NAMALWA (cell line): ENCODE results near the gene CIDEC.
A peak's percentile ranks its signal among the peaks of the same experiment; 100 is the strongest.

ENCODE experiments used
- DNase-seq: peaks from one replicate; pipeline ENCODE4 v3.0.0-alpha.2; 2015; ENCODE audit warnings: low spot score

The CIDEC gene

DNA sequence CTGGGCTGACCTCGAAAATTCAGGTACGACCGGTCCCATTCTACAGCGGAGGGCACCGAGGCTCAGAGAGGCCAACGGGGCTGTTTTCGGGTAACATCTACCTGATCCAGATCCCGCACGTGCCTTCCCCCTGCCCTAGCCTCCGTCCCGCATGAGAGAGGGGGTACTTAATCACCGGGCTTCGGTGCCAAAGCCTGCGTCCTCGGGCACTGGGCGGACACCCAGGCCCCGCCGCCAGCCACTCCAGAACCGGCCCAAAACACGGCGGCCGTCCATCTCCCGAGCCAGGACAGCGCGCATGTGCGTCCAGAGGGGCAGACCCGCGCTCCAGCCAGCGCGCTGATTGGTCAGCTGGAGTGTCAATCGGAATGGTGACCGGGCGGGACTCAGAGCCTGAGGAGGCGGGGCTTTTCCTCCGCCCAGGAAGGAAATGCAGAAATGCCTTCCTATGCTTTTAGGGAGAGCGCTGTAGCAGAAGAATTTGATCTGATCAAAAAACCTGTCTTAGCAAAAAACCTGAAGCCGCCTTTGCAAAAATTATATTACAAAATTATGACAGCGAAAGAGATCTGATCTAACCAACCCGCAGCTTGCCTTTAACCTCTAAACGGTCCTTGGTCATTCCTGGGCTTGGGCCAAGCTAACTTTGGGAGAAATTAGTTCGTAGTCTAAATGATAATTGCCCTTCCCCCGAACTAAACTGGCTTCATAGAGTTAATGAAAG lies 36.2 kb downstream of the CIDEC start, which contains the start of gene RPUSD3:
Gene RPUSD3 (minus strand): TSS at position 294 of the 724 bp plus-strand sequence. CDS start 18 bp downstream, at position 276.
- peak; percentile 95 for DNase-seq

DNA sequence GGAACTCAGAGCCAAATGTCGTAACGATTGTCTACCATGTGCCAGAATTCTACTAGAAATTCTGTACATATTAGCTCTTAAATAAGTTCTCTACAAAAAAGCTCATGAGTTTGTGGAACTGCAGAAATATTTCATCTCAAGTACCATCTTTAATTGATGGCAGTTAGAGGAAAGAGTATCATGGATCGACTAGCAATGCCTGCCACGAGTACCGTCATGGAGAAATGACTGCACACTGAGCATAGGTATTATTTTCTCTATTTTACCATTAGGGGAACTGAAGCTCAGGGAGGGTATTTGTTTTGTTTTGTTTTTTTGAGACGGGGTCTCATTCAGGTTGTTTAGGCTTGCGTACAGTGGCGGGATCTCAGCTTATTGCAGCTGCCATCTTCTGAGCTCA lies 39.0 kb downstream of the CIDEC start:
- DNase-seq, result no peak

DNA sequence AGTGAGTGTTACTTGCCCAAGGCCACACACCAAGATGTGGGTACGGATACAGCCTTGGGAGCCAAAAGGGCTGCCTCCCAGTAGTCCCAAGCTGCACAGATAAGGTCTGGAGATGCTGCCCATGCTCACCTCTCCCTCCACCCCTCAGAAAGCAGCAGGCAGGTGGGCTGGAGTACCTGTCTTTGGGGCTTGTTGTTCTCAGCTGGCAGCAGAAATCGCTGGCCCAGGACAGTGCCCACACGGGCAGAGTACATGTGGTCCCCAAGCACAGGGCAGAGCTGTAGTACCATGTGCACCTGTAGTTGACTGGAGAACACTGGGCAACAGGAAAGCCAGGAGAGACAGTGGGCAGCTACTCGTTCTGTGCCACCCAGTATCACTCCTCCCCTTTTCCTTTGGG lies 41.2 kb downstream of the CIDEC start:
- no peak for DNase-seq

DNA sequence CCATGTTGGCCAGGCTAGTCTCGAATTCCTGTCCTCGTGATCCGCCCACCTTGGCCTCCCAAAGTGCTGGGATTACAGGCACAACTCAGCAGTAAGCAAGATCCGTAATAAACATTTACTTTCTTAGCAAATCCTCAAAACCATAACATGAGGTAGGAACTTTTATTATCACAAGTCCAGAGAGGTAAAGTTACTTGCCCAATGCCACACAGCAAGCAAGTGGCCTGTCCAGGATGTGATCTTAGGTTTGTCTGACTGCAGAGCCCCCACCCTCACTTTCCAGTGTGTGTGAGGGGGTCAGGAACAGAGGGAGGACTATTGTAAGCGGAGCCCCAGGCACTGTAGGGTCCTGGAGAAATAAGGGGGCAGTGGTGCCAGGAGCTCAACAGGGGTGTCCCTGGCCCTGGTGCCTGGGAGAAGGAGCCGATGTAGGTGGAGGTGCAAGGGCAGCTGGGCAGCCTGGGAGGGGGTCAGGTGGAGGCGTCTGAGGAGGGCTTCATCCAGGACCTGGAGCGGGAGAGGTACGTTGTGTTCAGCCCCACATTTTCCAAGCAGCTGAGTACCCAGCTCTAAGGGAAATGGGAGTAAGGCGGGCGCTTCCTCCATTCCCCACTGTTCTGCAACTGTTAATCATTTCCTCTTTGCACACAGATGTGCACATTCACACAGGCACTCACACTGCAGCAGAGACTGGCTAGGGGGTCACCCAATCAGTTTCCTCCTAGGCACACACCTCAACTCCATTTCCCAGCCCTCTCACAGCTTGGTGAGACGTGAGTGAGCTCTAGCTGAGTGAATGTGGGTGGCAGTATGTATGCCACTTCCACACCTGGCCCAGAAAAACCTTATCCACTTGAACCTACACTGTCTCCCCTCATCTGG lies 42.1 kb downstream of the CIDEC start:
- DNase-seq, result no peak

DNA sequence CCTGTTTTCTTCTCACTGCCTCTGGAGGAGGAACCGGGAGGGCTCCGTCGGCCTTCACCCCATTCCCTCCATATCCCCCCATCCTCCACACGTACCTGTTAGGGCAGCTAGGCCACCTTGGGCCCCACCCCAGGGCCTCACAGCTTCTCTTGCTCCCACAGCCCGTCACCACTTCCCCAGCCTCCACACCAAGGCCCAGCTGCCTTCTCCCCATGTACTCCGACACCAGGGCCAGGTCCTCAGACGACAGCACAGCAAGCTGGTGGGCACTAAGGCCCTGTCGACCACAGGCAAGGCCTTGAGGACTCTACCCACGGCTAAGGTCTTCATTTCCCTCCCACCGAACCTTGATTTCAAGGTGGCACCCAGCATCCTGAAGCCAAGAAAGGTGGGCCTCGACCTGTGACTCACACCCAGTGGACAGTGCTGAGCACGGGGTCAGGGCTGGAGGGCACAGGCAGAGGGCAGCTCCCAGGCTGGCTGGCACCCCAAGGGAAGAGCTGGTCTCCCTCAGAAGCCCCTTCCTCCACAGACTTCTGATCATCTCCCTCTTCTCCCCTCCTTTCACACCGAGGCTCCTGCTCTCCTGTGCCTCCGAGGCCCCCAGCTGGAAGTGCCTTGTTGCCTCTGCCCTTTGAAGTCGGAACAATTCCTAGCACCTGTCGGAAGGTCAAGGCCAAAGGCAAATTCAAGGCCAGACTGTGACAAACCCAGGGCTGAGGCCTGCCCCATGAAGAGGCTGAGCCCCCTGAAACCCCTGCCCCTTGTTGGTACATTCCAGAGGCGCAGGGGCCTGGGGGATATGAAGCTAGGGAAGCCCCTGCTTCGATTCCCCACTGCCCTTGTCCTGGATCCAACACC lies 45.3 kb downstream of the CIDEC start:
- no peak for DNase-seq

DNA sequence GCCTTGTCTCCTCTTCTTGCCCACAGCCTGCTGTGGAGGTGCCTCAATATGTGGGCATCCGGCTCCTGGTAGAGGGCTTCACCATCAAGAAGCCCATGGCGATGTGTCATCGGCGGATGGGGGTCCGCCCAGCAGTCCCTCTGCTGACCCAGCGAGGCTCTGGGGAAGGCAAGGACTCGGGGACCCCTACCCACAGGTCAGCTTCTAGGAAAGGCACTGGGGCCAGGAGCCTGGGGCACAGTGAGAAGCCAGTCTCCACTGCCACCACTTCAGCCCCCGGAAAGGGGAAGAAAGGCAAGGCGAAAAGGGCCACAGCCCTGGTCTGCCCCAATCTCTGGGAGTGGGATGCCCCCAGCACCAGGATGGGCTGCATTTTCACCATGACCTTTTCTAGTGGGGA lies 47.0 kb downstream of the CIDEC start:
- no peak for DNase-seq

DNA sequence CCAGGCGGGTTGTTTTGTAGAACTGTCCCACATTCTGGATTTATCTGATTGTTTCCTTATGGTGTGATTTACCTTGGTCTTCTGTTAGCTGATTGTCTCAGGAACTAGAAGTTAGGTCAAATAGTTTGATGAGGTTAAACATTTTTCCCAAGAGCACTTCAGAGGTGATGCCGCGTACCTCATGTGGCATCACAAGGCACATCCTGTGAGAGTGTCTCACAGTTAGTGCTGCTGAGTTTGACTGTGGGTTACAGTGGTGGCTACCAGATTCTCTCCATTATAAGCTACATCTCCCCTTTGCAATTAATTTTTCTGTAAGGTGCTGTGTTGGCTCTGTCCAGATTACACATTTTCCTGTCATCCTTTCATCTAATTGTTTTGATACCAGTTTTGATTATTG lies 48.8 kb downstream of the CIDEC start:
- no peak for DNase-seq

DNA sequence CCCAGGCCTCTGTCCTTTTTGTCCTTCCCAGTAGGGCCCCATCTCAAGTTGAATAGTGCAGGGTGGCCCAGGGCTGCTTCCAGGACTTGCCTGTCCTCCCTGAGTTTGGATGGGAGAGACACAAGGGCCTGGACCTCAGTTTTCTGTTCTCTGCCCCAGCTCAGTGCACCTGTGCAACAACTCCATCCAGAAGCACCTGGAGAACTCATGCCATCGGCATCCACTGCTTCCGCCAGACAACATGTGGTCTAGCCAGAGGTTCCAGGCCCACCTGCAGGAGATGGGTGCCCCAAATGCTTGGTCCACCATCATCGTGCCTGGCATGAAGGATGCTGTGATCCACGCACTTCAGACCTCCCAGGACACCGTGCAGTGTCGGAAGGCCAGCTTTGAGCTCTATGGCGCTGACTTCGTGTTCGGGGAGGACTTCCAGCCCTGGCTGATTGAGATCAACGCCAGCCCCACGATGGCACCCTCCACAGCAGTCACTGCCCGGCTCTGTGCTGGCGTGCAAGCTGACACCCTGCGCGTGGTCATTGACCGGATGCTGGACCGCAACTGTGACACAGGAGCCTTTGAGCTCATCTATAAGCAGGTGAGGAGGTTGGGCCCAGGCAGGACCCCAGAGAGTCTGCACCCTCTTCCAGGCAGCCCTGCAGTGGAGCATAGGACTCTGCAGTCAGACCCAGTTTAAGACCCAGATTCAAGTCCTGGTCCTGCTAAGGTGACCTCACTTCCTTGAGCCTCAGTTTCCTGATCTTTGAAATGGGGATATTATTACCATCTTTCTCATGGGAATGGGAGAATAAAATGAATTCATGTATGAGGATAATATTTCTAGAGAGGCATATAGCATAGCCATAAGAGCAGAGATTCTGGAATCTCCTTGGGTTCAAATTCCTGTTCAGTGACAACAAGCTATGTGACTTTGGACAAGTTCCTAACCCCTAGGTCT lies 51.0 kb downstream of the CIDEC start:
- DNase-seq, result no peak

DNA sequence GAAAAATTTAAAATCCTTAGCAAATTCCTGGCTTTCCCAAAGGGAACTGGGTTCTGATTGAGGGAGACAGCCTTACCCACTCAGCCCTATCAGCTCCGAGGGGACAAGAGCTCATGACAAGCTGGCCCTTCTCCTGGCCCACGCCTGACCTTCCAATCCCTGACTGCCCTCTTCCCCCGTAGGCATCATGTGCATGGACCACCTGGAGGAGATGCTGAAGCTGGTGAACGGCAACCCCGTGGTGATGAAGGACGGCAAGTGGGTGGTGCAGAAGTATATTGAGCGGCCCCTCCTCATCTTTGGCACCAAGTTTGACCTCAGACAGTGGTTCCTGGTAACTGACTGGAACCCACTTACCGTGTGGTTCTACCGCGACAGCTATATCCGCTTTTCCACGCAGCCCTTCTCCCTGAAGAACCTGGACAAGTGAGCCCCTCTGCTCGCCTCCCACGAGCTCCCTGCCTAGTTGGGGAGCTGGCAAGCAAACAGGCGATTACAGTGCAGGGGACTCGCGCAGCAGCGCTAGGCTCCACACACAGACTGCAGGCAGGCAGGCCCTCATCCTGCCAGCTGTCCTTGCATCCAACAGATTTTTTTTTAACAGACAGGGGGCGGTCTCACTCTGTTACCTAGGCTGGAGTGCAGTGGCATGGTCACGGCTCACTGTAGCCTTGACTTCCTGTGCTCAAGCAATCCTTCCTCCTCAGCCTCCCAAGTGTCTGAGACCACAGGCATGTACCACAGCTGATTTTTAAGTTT lies 53.1 kb downstream of the CIDEC start:
- peak; percentile 72 for DNase-seq

DNA sequence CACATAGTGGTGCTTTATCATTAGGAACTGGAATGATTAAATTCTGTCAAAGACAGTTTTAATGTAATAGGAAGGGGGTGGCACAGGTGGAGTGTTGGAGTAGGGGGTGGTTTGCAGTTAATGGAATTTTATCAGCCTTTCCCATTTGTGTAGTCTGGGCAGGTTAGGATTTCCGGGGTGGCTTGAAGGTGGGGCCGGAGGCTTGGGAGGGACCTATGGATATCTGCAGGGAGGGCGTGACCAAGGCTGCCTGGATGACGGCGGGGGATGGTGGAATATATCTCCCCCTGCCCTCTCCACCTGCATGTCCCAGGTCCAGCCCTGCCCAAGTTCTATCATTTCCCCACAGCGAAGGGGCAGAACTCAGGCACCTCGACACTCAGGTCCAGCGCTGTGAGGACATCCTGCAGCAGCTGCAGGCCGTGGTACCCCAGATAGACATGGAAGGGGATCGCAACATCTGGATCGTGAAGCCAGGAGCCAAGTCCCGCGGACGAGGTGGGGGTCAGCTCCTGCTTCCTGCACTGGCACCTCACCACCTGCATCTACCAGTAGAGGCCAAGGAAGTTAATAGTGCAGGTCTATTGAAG lies 54.5 kb downstream of the CIDEC start:
- DNase-seq, result no peak

DNA sequence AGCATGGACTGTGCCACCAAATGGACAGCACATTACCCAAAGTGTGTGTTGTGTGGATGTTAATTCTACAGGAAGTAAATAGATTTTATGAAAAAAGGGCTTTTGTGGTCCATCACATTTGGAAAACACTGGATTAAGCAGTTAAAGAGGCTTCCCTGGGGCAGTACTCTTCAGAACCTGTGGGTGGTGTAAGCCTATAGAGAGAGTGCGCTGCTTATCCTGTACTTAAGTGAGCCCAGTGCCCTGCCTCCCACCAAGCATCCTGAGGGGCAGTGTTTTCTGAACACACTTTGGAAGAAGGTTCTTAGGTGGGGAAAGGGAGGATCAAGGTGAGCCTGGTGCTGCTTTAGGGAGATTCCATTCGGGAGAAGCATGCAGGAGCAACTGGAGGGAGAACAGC lies 59.1 kb downstream of the CIDEC start:
- peak; percentile 38 for DNase-seq

DNA sequence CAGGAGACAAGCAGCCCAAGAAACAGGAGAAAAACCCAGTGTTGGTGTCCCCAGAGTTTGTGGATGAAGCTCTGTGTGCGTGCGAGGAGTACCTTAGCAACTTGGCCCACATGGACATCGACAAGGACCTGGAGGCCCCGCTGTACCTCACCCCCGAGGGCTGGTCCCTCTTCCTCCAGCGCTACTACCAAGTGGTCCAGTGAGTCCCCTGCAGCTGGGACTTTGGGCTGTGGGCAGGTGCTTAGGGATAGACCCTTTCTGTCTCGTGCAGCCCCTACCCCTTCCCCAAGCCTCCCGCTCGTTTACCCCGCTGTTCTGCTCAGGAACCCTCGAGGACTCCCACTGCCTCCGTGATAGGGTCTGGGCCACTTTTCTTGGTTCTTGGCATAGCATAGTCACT lies 59.5 kb downstream of the CIDEC start:
- DNase-seq, result no peak

DNA sequence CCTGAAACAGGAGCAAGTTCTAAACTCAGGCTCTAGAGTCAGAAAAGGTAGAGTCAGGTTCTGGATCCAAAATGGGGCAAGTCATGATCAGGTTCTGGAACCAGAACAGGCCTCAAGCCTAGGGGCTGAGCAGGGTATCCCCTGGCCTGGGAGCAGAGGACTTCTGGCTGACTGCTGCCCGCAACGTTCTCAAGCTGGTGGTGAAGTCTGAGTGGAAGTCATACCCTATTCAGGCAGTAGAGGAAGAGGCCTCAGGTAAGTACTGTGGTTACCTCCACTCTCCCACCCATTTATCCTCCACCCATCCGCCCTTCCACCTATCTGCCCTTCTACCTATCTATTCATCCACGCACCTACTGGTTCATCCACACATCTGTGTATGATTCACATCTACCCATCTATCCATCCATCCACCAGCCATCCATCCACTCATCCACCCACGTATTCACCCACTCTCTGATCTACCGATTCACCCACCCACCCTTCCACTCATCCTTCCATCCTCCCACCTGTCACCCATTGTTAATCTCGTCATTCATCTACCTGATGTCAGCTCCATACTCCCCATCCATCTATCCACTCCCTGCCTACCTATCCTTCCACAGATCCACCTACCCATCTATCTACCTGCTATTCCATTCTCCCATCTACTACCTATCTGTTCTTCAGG lies 61.3 kb downstream of the CIDEC start:
- DNase-seq, result no peak

DNA sequence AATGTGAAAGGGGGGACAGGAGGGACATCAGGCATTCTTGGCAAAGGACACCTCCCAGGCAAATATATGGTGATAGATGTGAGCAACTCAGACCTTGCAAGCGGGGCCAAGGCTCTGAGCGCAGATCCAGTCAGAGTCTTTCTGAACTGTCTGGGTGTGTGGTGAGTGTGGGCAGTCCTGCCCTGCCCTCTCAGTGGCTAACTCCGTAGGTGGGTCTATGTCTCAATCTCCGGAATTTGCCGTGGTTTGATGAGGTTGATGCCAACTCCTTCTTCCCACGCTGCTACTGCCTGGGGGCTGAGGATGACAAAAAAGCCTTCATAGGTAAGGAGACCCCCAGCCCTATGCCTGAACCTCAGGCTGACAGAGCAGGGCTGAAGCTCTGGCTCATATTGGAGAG lies 62.6 kb downstream of the CIDEC start:
- no peak for DNase-seq
